SK-N-SH (cell line): ENCODE results near the gene DRGX.

Experiments
- CHD2 ChIP-seq: fragments of 150-350 bp; IDR thresholded peaks from 2 replicates; pipeline ENCODE4 v1.6.1; 2018; ENCODE audit warnings: low read length; ENCODE audit not compliant: partially characterized antibody
- CTCF ChIP-seq: fragments of 200-600 bp; sonication (generic); IDR thresholded peaks from 2 replicates; pipeline ENCODE4 v1.6.1; 2017; ENCODE audit warnings: antibody characterized with exemption, mild to moderate bottlenecking, moderate library complexity
- EP300 ChIP-seq, 2 experiments: IDR thresholded peaks; 2 replicates each; pipeline versions ENCODE4 v1.4.0 to v1.6.1; 2012; ENCODE audit warnings: borderline replicate concordance in 1 of 2, low read depth in 1 of 2, low read length in 1 of 2
- POLR2AphosphoS5 ChIP-seq: IDR thresholded peaks from 2 replicates; pipeline ENCODE4 v1.6.1; 2012; ENCODE audit warnings: low read depth, low read length

DNA sequence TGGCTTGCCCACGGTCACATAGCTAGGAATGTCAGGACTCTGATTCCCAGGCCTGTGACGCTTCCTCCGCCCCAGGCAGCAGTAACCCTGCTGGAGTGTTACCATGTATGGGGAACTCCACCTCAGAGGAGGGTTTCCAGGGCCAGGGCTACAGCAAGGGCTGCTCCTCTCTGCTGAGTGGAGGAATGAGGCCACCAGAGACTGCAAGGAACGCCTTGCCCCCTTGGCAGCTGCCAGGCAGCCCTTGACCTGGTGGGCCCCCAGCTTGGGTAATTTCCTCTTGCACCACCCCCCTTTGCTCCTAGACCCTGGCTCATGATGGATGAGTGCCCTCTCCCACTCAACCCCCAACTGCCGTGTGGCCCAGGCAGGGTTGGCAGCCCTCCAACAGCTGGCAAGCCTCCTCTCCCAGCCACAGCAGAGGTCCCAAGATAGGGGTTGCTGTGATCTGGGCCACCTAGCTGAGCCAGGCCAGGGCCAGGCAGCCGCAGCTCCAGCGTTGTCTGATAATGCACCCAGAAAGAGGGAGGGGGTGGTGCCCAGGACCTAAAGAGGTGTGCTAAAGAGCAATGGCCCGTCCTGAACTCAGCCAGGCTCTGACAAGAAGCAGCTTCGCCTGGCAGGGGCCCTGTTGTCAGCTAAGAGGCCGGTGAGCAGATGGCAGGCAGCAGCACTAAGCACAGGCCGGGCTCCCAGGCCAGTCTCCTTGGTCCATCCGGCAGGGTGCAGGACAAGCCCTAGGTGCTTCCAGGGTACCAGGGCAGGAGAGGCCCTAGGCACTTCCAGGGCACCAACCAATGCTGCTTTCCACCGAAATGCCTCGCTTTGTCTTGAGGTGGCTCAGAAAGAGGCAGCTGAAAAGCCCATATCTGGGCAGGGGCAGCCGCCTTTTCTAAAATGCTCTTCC lies 35.4 kb downstream of the DRGX start:
- TF ChIP-seq CTCF (no peak), CHD2 (peak; percentile 30), EP300 (IDR thresholded peaks at IDR 0.05; ENCODE audit: borderline replicate concordance in 1 of 2, low read depth in 1 of 2, low read length in 1 of 2) (peak in 1 of 2 experiments; percentile 47; a peak in 1 of 4 replicates), POLR2AphosphoS5 (no peak)
